Transverse colon (tissue), 4 donors: Measurements from ENCODE around the gene TENM4.

Source experiments
- EP300 ChIP-seq: sonication (generic); formaldehyde crosslinking; IDR thresholded peaks from one replicate; pipeline ENCODE4 v1.6.1; 2017; ENCODE audit warnings: antibody characterized with exemption, low read depth
- POLR2A ChIP-seq: fragments of 450-650 bp; IDR thresholded peaks from one replicate; pipeline ENCODE4 v1.6.1; 2016; ENCODE audit warnings: antibody characterized with exemption, mild to moderate bottlenecking, moderate library complexity
- POLR2AphosphoS5 ChIP-seq, 3 donors: sonication (generic); formaldehyde crosslinking; IDR thresholded peaks; one replicate each; pipeline ENCODE4 v1.6.1; 2016; ENCODE audit warnings: antibody characterized with exemption in 3 of 3
- TF ChIP-seq, protein P1 (sequence below), 5 experiments: fragments of 200-600 bp in 3 of 5; fragments of 450-650 bp in 2 of 5; sonication (generic) in 3 of 5; IDR thresholded peaks; 1 replicate in 2 of 5; 2 replicates in 3 of 5; pipeline ENCODE4 v1.5.1; 2016 to 2017; ENCODE audit warnings: antibody characterized with exemption in 5 of 5, inconsistent platforms in 3 of 5, mild to moderate bottlenecking in 2 of 5, moderate library complexity in 1 of 5

DNA sequence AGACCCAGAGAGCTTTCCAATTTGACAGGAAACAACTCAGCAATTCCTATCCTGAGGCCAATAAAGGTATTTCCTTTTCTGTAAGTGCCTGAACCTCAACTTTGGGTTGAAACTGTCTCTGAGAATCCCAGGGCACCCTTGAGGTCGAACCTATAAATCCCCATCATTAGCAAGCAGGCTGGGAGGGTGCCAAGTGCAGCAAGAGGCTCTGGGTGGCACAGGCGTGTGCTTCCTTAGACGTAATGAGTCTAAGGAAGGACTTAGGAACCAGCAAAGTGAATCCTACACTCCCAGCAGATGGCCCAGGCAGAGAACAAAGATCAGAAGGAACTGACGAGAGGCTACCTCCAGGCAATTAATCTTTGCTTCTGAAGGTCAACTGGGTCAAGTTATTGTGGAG, 631.9 kb downstream of the TENM4 start:
- no peak for TF ChIP-seq POLR2AphosphoS5 (IDR thresholded peaks at IDR 0.05)
- TF ChIP-seq, protein P1, sequence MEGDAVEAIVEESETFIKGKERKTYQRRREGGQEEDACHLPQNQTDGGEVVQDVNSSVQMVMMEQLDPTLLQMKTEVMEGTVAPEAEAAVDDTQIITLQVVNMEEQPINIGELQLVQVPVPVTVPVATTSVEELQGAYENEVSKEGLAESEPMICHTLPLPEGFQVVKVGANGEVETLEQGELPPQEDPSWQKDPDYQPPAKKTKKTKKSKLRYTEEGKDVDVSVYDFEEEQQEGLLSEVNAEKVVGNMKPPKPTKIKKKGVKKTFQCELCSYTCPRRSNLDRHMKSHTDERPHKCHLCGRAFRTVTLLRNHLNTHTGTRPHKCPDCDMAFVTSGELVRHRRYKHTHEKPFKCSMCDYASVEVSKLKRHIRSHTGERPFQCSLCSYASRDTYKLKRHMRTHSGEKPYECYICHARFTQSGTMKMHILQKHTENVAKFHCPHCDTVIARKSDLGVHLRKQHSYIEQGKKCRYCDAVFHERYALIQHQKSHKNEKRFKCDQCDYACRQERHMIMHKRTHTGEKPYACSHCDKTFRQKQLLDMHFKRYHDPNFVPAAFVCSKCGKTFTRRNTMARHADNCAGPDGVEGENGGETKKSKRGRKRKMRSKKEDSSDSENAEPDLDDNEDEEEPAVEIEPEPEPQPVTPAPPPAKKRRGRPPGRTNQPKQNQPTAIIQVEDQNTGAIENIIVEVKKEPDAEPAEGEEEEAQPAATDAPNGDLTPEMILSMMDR (IDR thresholded peaks at IDR 0.05), result no peak
- TF ChIP-seq POLR2A, result no peak
- TF ChIP-seq EP300, result no peak
